ENCODE measurements around the gene CD82. TPM values are rescaled to one million over a fixed set of nuclear protein-coding genes. Genes with fewer than 3 reads are reported as not detected.

CD82 gene
- total RNA-seq, 1 experiment from 2014 or later = 4.5 TPM

- no peak overlapping the region for H3K27ac ChIP-seq (ENCODE audit: insufficient read length, low read depth, low read length)
- no peaks in the 10 kb centered on the region for H3K9me3 ChIP-seq (ENCODE audit: control insufficient read depth, low read depth, low read length)
- TF ChIP-seq CTCF (conservative IDR thresholded peaks at IDR 0.05) = no peak
- no peak overlapping the region for H3K18ac ChIP-seq (ENCODE audit: insufficient read length, low read depth, low read length)
- no peak overlapping the region for H2BK5ac ChIP-seq (ENCODE audit: insufficient read length, low read length)
- no peaks in the 10 kb centered on the region for H3K79me1 ChIP-seq (ENCODE audit: insufficient read depth, low read depth, low read length, poor library complexity, severe bottlenecking)
- no peak overlapping the region for H4K91ac ChIP-seq (ENCODE audit: insufficient read length, low read depth, low read length)
- H3K4me2 ChIP-seq (ENCODE audit: insufficient read depth, insufficient read length, low read length) = no peak overlapping the region
- H2BK120ac ChIP-seq (ENCODE audit: low read depth, low read length, poor library complexity, severe bottlenecking) = no peak overlapping the region
- H3K27me3 ChIP-seq (ENCODE audit: insufficient read depth, low read length) = no peaks in the 10 kb centered on the region
- H3K23ac ChIP-seq (ENCODE audit: insufficient read length, low read depth, low read length) = no peak overlapping the region
- Mint-ChIP-seq H3K9me3 (no peaks in the 10 kb centered on the region; a peak in 1 of 5 replicates), H3K27ac (0 out of 7 replicates have a peak overlapping the region, but pooled peaks of 1 of the 3 experiments have one; percentile 53), H3K4me3 (no peak overlapping the region), H3K27me3 (ENCODE audit: low read depth) (peaks cover 12% of the 10 kb centered on the region), H3K36me3 (ENCODE audit: insufficient read depth in 1 of 3, low read depth in 3 of 3) (no peaks in the 10 kb centered on the region; a peak in 1 of 7 replicates), H3K4me1 (peaks cover 15 to 28% of the 10 kb centered on the region in 2 experiments)
- WGBS (ENCODE audit: extremely low coverage, insufficient read length, low lambda C conversion rate) = no CpG with 5 or more reads among the region's 5 CpGs
- no peak overlapping the region for H2BK15ac ChIP-seq (ENCODE audit: low read depth, low read length)
- no peak overlapping the region for H4K8ac ChIP-seq (replicated peaks; ENCODE audit: insufficient read length, low read depth, low read length)
- no peak overlapping the region for H2BK20ac ChIP-seq (ENCODE audit: low read depth, low read length, poor library complexity, severe bottlenecking)
- no peak overlapping the region for H3K14ac ChIP-seq (ENCODE audit: insufficient read depth, low read length)
- H3K23me2 ChIP-seq (ENCODE audit: insufficient read length, low read depth, low read length, poor library complexity, severe bottlenecking) = no peaks in the 10 kb centered on the region
- no peak overlapping the region for H3K9ac ChIP-seq (ENCODE audit: extremely low read depth, insufficient read length, low read length)
- no peaks in the 10 kb centered on the region for H3K79me2 ChIP-seq (ENCODE audit: insufficient read depth, low read length)
- no peak for DNase-seq
- H3K4ac ChIP-seq (ENCODE audit: low read depth, low read length) = no peak overlapping the region
- no peak overlapping the region for H2BK12ac ChIP-seq (ENCODE audit: insufficient read length, low read depth, low read length)
- no peaks in the 10 kb centered on the region for H4K20me1 ChIP-seq (ENCODE audit: control insufficient read depth, insufficient read depth, insufficient read length)
- no peak overlapping the region for H2AK5ac ChIP-seq (ENCODE audit: insufficient read length, low read length)
- H3T11ph ChIP-seq (ENCODE audit: low read length) = no peak overlapping the region
- H4K5ac ChIP-seq (ENCODE audit: insufficient read length, low read depth, low read length) = no peak overlapping the region
- H3K4me1 ChIP-seq (ENCODE audit: insufficient read depth, low read length) = no peaks in the 10 kb centered on the region
- no peak overlapping the region for H2AFZ ChIP-seq (ENCODE audit: low read length)
- H3K56ac ChIP-seq (ENCODE audit: insufficient read length, low read depth, low read length) = no peak overlapping the region
Observed at GRCh38 chr11:44574610-44575287, 9.3 kb downstream of the CD82 start.
